ENCODE measurements around the gene ENDOG. TPM values are rescaled to one million over a fixed set of nuclear protein-coding genes. Genes with fewer than 3 reads are reported as not detected.

ENDOG gene
- total RNA-seq, 2 donors from 2014 or later: 22.4 to 24.9 TPM

- peaks cover 12 to 16% of the 10 kb centered on the region in 2 donors for H3K36me3 ChIP-seq (replicated peaks in 1 of 2; ENCODE audit: insufficient read depth in 1 of 2, low read depth in 2 of 2)
- no peaks in the 10 kb centered on the region for H3K9me3 ChIP-seq
- intact Hi-C loops (cut with DNase I): no loop called here
Measured at GRCh38 chr9:128808543-128808942, 9.8 kb upstream of the ENDOG start.

GRCh38 chr9:128809036-128809599 lies 9.2 kb upstream of the ENDOG start:
- Histone ChIP-seq H3K4me1 (no peaks in the 10 kb centered on the region), H3K4me3 (no peak overlapping the region), H3K9me3 (no peaks in the 10 kb centered on the region), H3K27me3 (no peaks in the 10 kb centered on the region), H3K36me3 (replicated peaks in 1 of 2; ENCODE audit: insufficient read depth in 1 of 2, low read depth in 2 of 2) (peaks cover 11 to 12% of the 10 kb centered on the region in 2 donors), H3K27ac (no peak overlapping the region)
- no peak for DNase-seq
- TF ChIP-seq POLR2A (IDR thresholded peaks at IDR 0.05): no peak
- TF ChIP-seq CTCF (IDR thresholded peaks at IDR 0.05): no peak
- 96 to 97% methylated on average over 10 to 12 of the region's 12 CpGs for WGBS, 2 donors
- peak; percentile 18 for ATAC-seq
- intact Hi-C loops (cut with DNase I): no loop called here

More at GRCh38 chr9:128808543-128808942, 9.8 kb upstream of the ENDOG start:
- Histone ChIP-seq H3K4me3 (no peak overlapping the region), H3K4me1 (no peaks in the 10 kb centered on the region), H3K27ac (no peak overlapping the region), H3K27me3 (no peaks in the 10 kb centered on the region)
- DNase-seq (no peak), ATAC-seq (no peak)
- 52 to 94% methylated on average over 2 to 3 of the region's 3 CpGs for WGBS, 2 donors
- no peak for TF ChIP-seq CTCF (IDR thresholded peaks at IDR 0.05)
- TF ChIP-seq POLR2A (IDR thresholded peaks at IDR 0.05): no peak

GRCh38 chr9:128809831-128810230 lies 8.5 kb upstream of the ENDOG start:
- no peak for ATAC-seq
- intact Hi-C loops (cut with DNase I): no loop called here
- H3K4me3 ChIP-seq: no peak overlapping the region
- H3K9me3 ChIP-seq: no peaks in the 10 kb centered on the region
- H3K27me3 ChIP-seq: no peaks in the 10 kb centered on the region
- no peaks in the 10 kb centered on the region for H3K4me1 ChIP-seq
- WGBS, 2 donors: 77% methylated on average over 2 of the region's 2 CpGs; no CpG with 5 or more reads in 1 of the 2 donors
- DNase-seq: no peak
- peaks cover 10 to 12% of the 10 kb centered on the region in 2 donors for H3K36me3 ChIP-seq (replicated peaks in 1 of 2; ENCODE audit: insufficient read depth in 1 of 2, low read depth in 2 of 2)
- H3K27ac ChIP-seq: no peak overlapping the region
- TF ChIP-seq POLR2A (IDR thresholded peaks at IDR 0.05): no peak
- no peak for TF ChIP-seq CTCF (IDR thresholded peaks at IDR 0.05)

- intact Hi-C loops (cut with DNase I): no loop called here
- no peak for ATAC-seq
- no peaks in the 10 kb centered on the region for H3K27me3 ChIP-seq
- no peak overlapping the region for H3K27ac ChIP-seq
- H3K9me3 ChIP-seq: no peaks in the 10 kb centered on the region
- no peaks in the 10 kb centered on the region for H3K4me1 ChIP-seq
- no peak overlapping the region for H3K4me3 ChIP-seq
- 60 to 74% methylated on average over 5 of the region's 5 CpGs for WGBS, 2 donors
- no peak for DNase-seq
- no peak for TF ChIP-seq CTCF (IDR thresholded peaks at IDR 0.05)
- TF ChIP-seq POLR2A (IDR thresholded peaks at IDR 0.05): no peak
- H3K36me3 ChIP-seq (replicated peaks in 1 of 2; ENCODE audit: insufficient read depth in 1 of 2, low read depth in 2 of 2): peaks cover 6 to 12% of the 10 kb centered on the region in 2 donors
Measured at GRCh38 chr9:128810873-128811272, 7.4 kb upstream of the ENDOG start.
